Subcutaneous adipose tissue (tissue), 4 donors: Measurements from ENCODE around the gene SPATA21. TPM values are rescaled to one million over a fixed set of nuclear protein-coding genes. Genes with fewer than 3 reads are reported as not detected.

Experiments used
- CTCF ChIP-seq: fragments of 450-650 bp; IDR thresholded peaks from one replicate; pipeline ENCODE4 v1.5.1; 2016; ENCODE audit warnings: low read depth, mild to moderate bottlenecking, control low read depth, antibody characterized with exemption, moderate library complexity
- total RNA-seq, 4 donors: library from RNA; depleted of rRNA; stranded (reverse); fragments of >200 nt; gene quantifications; one replicate each; pipeline ENCODE4 v1.1.0, GENCODE V29; 2016

SPATA21 gene
- total RNA-seq, result not detected

GRCh38 chr1:16436946-16437474 lies at the start of gene SPATA21:
SPATA21 (minus strand) TSS chr1:16437424; CDS start chr1:16431371, 6,053 bp downstream.
- no peak for TF ChIP-seq CTCF

- TF ChIP-seq CTCF, result no peak
Measured at GRCh38 chr1:16484931-16485330, 47.7 kb upstream of the SPATA21 start.

- TF ChIP-seq CTCF, result no peak
Measured at GRCh38 chr1:16484501-16484835, 47.2 kb upstream of the SPATA21 start.

- TF ChIP-seq CTCF, result no peak
Measured at GRCh38 chr1:16478091-16478490, 40.9 kb upstream of the SPATA21 start.

GRCh38 chr1:16474166-16474800 lies 37.1 kb upstream of the SPATA21 start:
- TF ChIP-seq CTCF, result no peak

GRCh38 chr1:16468558-16468957 lies 31.3 kb upstream of the SPATA21 start:
- no peak for TF ChIP-seq CTCF

- TF ChIP-seq CTCF, result no peak
Measured at GRCh38 chr1:16464917-16465625, 27.8 kb upstream of the SPATA21 start.
